A673 (cell line): Measurements from ENCODE around the gene PITX1. TPM values are rescaled to one million over a fixed set of nuclear protein-coding genes. Genes with fewer than 3 reads are reported as not detected.

Source experiments
- BruUV-seq: library from RNA; stranded (reverse); fragments of 400-500 nt; replicated peaks from 2 replicates; lab custom pipeline; 2021; lab: Mats Ljungman, UMichigan
- CTCF ChIA-PET: fragments of 300-600 bp; sonication (Branson Sonifier 250); formaldehyde crosslinking; loops from one replicate; lab custom pipeline; 2022; ENCODE audit warnings: antibody characterized with exemption; lab: Charles Lee
- POLR2A ChIA-PET: fragments of 300-600 bp; sonication (Branson Sonifier 250); formaldehyde crosslinking; loops from one replicate; lab custom pipeline; 2022; ENCODE audit warnings: antibody characterized with exemption; ENCODE audit not compliant: low non-redundant PET; lab: Charles Lee
- DNase-seq: peaks from one replicate; pipeline ENCODE4 v3.0.0-alpha.2; 2015; ENCODE audit warnings: low spot score
- H3K27ac ChIP-seq: fragments of 200-600 bp; sonication (generic); 2 replicates; pipeline ENCODE4 v1.5.1; 2016; ENCODE audit warnings: mixed run types, low read depth, mild to moderate bottlenecking, mixed read lengths, antibody characterized with exemption, low read length; ENCODE audit not compliant: poor library complexity, severe bottlenecking
- H3K27me3 ChIP-seq: fragments of 200-600 bp; sonication (generic); replicated peaks from 2 replicates; pipeline ENCODE4 v1.6.1; 2017; ENCODE audit warnings: mixed run types, low read depth, mild to moderate bottlenecking, mixed read lengths, antibody characterized with exemption, low read length; ENCODE audit not compliant: insufficient read depth, poor library complexity
- H3K36me3 ChIP-seq: fragments of 200-600 bp; sonication (generic); 2 replicates; pipeline ENCODE4 v1.6.1; 2016; ENCODE audit warnings: mixed run types, mild to moderate bottlenecking, mixed read lengths, antibody characterized with exemption, low read length; ENCODE audit not compliant: insufficient read depth, poor library complexity, severe bottlenecking
- H3K4me1 ChIP-seq: fragments of 200-600 bp; sonication (generic); 2 replicates; pipeline ENCODE4 v1.6.1; 2017; ENCODE audit warnings: mixed run types, mild to moderate bottlenecking, mixed read lengths, antibody characterized with exemption, low read length; ENCODE audit not compliant: insufficient read depth, poor library complexity, severe bottlenecking
- H3K4me3 ChIP-seq: fragments of 200-600 bp; sonication (generic); 2 replicates; pipeline ENCODE4 v1.5.1; 2016; ENCODE audit warnings: low read depth, mixed run types, mild to moderate bottlenecking, mixed read lengths, low read length; ENCODE audit not compliant: poor library complexity, severe bottlenecking
- H3K9me3 ChIP-seq: fragments of 200-600 bp; sonication (generic); 2 replicates; pipeline ENCODE4 v1.6.1; 2016; ENCODE audit warnings: mixed run types, low read depth, mild to moderate bottlenecking, mixed read lengths, antibody characterized with exemption, low read length; ENCODE audit not compliant: poor library complexity, severe bottlenecking
- EZH2 ChIP-seq: fragments of 200-600 bp; sonication (generic); IDR thresholded peaks from 2 replicates; pipeline ENCODE4 v1.6.1; 2017; ENCODE audit warnings: borderline replicate concordance, low read depth, mild to moderate bottlenecking, mixed read lengths, antibody characterized with exemption, low read length; ENCODE audit not compliant: poor library complexity, severe bottlenecking
- intact Hi-C: fragments of 100-400 bp; cut with micrococcal nuclease; formaldehyde crosslinking; loops from one replicate; pipeline ENCODE4 v1.10.0; 2022; ENCODE audit not compliant: unreplicated experiment
- total RNA-seq: library from RNA; stranded (reverse); gene quantifications from 2 replicates; pipeline ENCODE4 v1.2.3, GENCODE V29; 2021
- TF ChIP-seq, protein P1 (sequence below): fragments of 300-800, 200-600 bp; sonication (generic); conservative IDR thresholded peaks from 2 replicates; pipeline ENCODE4 v1.5.1; 2017; ENCODE audit warnings: low read depth, mild to moderate bottlenecking, antibody characterized with exemption, low read length, moderate library complexity, mixed read lengths

The PITX1 gene
- total RNA-seq, 1 experiment from 2014 or later, result 2.0 TPM

DNA sequence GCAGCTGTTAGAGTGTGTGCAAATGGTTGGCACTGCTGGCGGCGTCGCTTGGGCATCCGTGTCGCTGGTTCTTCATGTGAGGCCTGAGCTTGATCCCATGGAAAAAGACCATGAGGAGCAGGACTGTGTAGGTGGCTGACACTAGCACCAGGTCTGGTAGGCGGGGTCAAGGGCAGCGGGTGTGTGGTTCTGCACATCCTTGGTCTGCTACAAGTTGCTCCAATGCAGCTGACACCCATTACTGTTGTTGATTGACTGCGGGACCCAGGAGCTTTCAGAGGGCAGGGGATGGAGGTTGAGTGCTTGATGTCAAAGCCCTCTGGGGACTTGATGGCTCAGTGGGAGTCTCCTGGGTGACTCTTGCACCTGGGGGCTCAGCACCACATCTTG, 29.0 kb upstream of the PITX1 start:
- BruUV-seq, result no TSS peak
- no peak for DNase-seq
- intact Hi-C loops, result no loop called here
- Histone ChIP-seq H3K9me3 (no peaks in the 10 kb centered on the region), H3K27me3 (no peaks in the 10 kb centered on the region), H3K36me3 (no peaks in the 10 kb centered on the region), H3K4me1 (no peaks in the 10 kb centered on the region), H3K4me3 (no peak overlapping the region), H3K27ac (no peak overlapping the region)
- CTCF ChIA-PET, result interaction anchor here (0.5 kb wide), 1 partner anchor 1065 kb away, joined by 6 read pairs; no protein-coding TSS in a partner anchor
- POLR2A ChIA-PET, result interaction anchor here (0.5 kb wide), 1 partner anchor 614 kb away, joined by 3 read pairs; no protein-coding TSS in a partner anchor
- TF ChIP-seq EZH2, result no peak
- TF ChIP-seq, protein P1, sequence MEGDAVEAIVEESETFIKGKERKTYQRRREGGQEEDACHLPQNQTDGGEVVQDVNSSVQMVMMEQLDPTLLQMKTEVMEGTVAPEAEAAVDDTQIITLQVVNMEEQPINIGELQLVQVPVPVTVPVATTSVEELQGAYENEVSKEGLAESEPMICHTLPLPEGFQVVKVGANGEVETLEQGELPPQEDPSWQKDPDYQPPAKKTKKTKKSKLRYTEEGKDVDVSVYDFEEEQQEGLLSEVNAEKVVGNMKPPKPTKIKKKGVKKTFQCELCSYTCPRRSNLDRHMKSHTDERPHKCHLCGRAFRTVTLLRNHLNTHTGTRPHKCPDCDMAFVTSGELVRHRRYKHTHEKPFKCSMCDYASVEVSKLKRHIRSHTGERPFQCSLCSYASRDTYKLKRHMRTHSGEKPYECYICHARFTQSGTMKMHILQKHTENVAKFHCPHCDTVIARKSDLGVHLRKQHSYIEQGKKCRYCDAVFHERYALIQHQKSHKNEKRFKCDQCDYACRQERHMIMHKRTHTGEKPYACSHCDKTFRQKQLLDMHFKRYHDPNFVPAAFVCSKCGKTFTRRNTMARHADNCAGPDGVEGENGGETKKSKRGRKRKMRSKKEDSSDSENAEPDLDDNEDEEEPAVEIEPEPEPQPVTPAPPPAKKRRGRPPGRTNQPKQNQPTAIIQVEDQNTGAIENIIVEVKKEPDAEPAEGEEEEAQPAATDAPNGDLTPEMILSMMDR, result no peak

DNA sequence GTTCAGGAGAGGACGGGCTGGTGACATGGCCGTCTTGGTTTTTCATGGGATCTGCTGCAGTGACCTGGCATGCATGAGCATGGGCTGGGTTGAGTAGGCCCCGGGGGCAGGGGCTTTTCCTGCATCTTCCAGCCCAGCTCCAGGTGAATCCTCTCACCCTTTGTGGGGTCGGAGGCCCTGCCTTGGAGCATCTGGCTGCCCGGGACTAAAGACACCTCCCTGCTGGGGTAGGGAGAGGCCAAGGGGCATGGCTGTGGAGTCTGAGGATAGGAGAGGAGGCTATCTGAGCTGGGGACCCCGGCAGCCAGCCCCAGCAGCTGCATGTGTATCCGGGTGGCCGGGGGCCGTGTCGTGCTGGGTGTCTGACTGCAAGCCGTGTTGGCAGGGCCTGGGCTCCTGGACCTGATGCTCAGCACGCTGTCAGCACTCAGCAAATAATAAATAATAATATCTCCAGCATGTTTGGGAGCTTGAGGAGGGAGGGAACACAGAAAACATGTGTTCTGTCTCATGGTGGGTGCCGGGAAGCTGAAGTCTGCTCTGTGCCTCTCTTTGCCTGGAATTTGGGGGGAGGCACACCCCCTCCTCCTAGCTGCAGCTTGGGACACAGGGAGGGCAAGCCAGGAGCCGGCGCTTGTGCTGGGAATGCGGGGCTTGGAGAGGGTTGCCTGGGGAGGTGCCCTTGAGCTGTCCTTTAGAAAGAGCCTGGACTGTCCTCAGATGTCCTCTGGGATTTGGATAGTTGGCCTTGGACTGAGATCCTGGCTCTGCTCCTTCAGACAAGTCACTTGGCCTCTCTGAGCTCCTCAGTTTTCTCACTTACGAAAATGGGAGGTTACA, 28.4 kb upstream of the PITX1 start:
- Histone ChIP-seq H3K27me3 (no peaks in the 10 kb centered on the region), H3K36me3 (no peaks in the 10 kb centered on the region), H3K9me3 (no peaks in the 10 kb centered on the region), H3K4me3 (no peak overlapping the region), H3K27ac (no peak overlapping the region), H3K4me1 (no peaks in the 10 kb centered on the region)
- DNase-seq, result no peak
- ChIA-PET CTCF (interaction anchor here (0.5 kb wide), 1 partner anchor 1065 kb away, joined by 6 read pairs; no protein-coding TSS in a partner anchor), POLR2A (interaction anchor here (0.5 kb wide), 1 partner anchor 614 kb away, joined by 3 read pairs; no protein-coding TSS in a partner anchor)
- intact Hi-C loops, result no loop called here
- TF ChIP-seq, protein P1, result no peak
- TF ChIP-seq EZH2, result no peak
- no TSS peak for BruUV-seq

DNA sequence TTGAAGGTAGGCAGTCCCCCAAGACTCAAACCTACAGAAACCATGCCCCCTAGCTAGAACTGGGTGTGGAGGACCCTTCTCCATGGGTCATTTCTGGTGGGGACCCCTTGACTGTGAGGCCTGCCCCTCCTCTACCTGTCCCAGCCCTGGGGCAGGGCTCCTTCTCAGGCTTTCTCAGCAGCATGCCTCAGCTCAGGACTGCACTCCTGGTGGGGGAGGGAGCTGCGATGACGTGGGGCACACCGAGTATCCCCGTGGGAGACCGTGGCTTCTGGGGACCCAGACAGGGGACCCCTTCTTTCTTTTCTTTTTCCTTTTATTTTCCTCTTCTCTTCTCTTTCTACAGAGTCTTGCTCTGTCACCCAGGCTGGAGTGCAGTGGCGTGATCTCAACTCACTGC, 27.0 kb upstream of the PITX1 start:
- CTCF ChIA-PET, result no interaction called here
- intact Hi-C loops, result no loop called here
- Histone ChIP-seq H3K4me1 (no peaks in the 10 kb centered on the region), H3K4me3 (no peak overlapping the region), H3K27ac (no peak overlapping the region), H3K9me3 (no peaks in the 10 kb centered on the region), H3K36me3 (no peaks in the 10 kb centered on the region), H3K27me3 (peaks cover 4% of the 10 kb centered on the region)
- DNase-seq, result no peak
- no peak for TF ChIP-seq EZH2
- TF ChIP-seq, protein P1, result no peak
- POLR2A ChIA-PET, result no interaction called here
- BruUV-seq, result no TSS peak
